GM23248 (cell line): ENCODE results near the gene ACSS3.

ENCODE experiments used
- EZH2 ChIP-seq: fragments of 200-600 bp; sonication (generic); IDR thresholded peaks from 2 replicates; pipeline ENCODE4 v1.6.1; 2018; ENCODE audit warnings: antibody characterized with exemption, mild to moderate bottlenecking; ENCODE audit not compliant: insufficient read depth, poor library complexity, severe bottlenecking
- EZH2phosphoT487 ChIP-seq: fragments of 200-600 bp; sonication (generic); IDR thresholded peaks from 2 replicates; pipeline ENCODE4 v1.6.1; 2018; ENCODE audit warnings: antibody characterized with exemption, moderate library complexity, mild to moderate bottlenecking, low read depth; ENCODE audit not compliant: insufficient read depth

DNA sequence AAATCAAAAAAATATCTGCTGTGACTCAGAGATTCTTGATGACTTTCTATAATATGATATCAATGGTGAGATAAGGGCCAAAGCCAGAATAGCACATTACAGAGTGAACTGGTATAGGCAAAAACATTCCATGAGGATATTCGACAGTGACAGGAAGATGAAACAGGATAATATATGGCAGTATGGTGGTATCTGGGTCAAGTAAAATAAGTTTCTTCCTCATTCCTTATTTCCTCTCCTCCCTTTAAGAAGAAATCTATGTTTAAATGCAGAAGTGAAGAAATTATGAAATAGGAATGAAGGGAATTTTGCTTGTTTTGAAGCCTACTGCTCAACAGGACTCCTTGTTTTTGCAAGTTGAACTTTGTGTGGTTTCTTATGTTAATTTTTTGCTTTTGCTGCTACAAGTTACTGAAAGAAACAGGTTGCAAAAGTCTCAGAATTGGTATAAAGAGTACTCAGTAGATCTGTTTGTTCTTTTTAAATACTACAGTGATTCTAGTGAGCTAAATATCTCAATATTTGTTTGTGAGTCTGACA, 7.0 kb downstream of the ACSS3 start:
- TF ChIP-seq EZH2 (no peak), EZH2phosphoT487 (no peak)
